ENCODE measurements around the gene RSRP1. TPM values are rescaled to one million over a fixed set of nuclear protein-coding genes. Genes with fewer than 3 reads are reported as not detected.
A peak's percentile ranks its signal among the peaks of the same experiment; 100 is the strongest.
"Not testable (repeated sequence)": the region's sequence is repeated elsewhere in the genome, so short reads cannot be mapped to it uniquely, and the experiment has no call there.

Gene RSRP1
- total and polyA plus RNA-seq, 2 donors (not counting 1 experiment from before 2014, with no cell fraction given), result 387 to 482 TPM

GRCh38 chr1:25294889-25295826 is 47.9 kb upstream of the RSRP1 start:
- POLR2A ChIA-PET; H3K27me3 ChIP-seq (replicated peaks in 1 of 4; ENCODE audit: control extremely low read depth in 1 of 4, control insufficient read depth in 3 of 4, insufficient read depth in 4 of 4, low read length in 3 of 4); H3K36me3 ChIP-seq (replicated peaks in 1 of 2; ENCODE audit: control extremely low read depth in 1 of 2, control insufficient read depth in 1 of 2, extremely low read depth in 1 of 2, insufficient read depth in 2 of 2, low read length in 1 of 2); H3K4me1 ChIP-seq (ENCODE audit: control insufficient read depth in 2 of 2, insufficient read depth in 2 of 2, low read length in 2 of 2); H2AFZ ChIP-seq (ENCODE audit: insufficient read depth, low read depth, low read length, poor library complexity, severe bottlenecking); DNase-seq; H3K4me2 ChIP-seq (replicated peaks; ENCODE audit: low read depth, low read length, poor library complexity, severe bottlenecking); H3K27ac ChIP-seq (ENCODE audit: low read length in 2 of 2); intact Hi-C loops (cut with micrococcal nuclease); H4K20me1 ChIP-seq (ENCODE audit: control insufficient read depth, insufficient read depth, low read length, poor library complexity, severe bottlenecking); H3K9me3 ChIP-seq (ENCODE audit: control extremely low read depth in 1 of 3, control insufficient read depth in 2 of 3, insufficient read depth in 1 of 3, low read length in 2 of 3); H3K27me3 Mint-ChIP-seq; H3K79me2 ChIP-seq (ENCODE audit: control insufficient read depth, insufficient read depth, low read length); CTCF ChIA-PET; H3K9ac ChIP-seq (ENCODE audit: low read length); H3K4me3 Mint-ChIP-seq; H3K9me3 Mint-ChIP-seq (ENCODE audit: insufficient read depth); H3K4me1 Mint-ChIP-seq; H3K4me3 ChIP-seq (ENCODE audit: control extremely low read depth in 1 of 5, extremely low read depth in 1 of 5, insufficient read depth in 1 of 5, low read depth in 2 of 5, low read length in 4 of 5); H3K27ac Mint-ChIP-seq: not testable (repeated sequence)
- ATAC-seq (ENCODE audit: low read depth), result peak; percentile 49
- 100% methylated on average over 2 of the region's 14 CpGs for WGBS (ENCODE audit: insufficient coverage)

DNA sequence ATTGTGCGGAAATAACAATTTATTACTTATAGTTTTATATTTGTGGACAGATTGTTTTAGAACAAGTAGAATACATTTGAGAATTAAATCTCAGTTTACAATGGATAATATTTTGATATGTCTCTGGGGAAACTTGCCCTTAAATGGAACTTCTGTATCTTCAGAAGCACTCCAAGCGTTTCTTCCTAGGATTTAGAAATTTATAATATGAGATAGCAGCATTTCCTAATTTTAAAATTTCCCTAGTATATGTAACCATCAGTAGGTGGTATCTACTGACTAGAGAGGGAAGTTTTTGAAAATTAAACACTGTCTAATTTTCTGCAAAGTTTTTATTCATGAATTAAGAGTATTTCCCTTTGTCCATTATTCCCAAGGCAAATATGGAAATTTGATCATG is 46.2 kb upstream of the RSRP1 start:
- H3K27me3 Mint-ChIP-seq; ATAC-seq (ENCODE audit: low read depth); H3K4me1 ChIP-seq (ENCODE audit: control insufficient read depth in 2 of 2, insufficient read depth in 2 of 2, low read length in 2 of 2); H3K4me3 Mint-ChIP-seq; POLR2A ChIA-PET; H3K9ac ChIP-seq (ENCODE audit: low read length); H3K27ac ChIP-seq (ENCODE audit: low read length in 2 of 2); H3K9me3 Mint-ChIP-seq (ENCODE audit: insufficient read depth); H3K4me1 Mint-ChIP-seq; intact Hi-C loops (cut with micrococcal nuclease); H3K27ac Mint-ChIP-seq; H4K20me1 ChIP-seq (ENCODE audit: control insufficient read depth, insufficient read depth, low read length, poor library complexity, severe bottlenecking); H2AFZ ChIP-seq (ENCODE audit: insufficient read depth, low read depth, low read length, poor library complexity, severe bottlenecking); CTCF ChIA-PET; DNase-seq; H3K4me3 ChIP-seq (ENCODE audit: control extremely low read depth in 1 of 5, extremely low read depth in 1 of 5, insufficient read depth in 1 of 5, low read depth in 2 of 5, low read length in 4 of 5); H3K36me3 ChIP-seq (replicated peaks in 1 of 2; ENCODE audit: control extremely low read depth in 1 of 2, control insufficient read depth in 1 of 2, extremely low read depth in 1 of 2, insufficient read depth in 2 of 2, low read length in 1 of 2); H3K79me2 ChIP-seq (ENCODE audit: control insufficient read depth, insufficient read depth, low read length); H3K27me3 ChIP-seq (replicated peaks in 1 of 4; ENCODE audit: control extremely low read depth in 1 of 4, control insufficient read depth in 3 of 4, insufficient read depth in 4 of 4, low read length in 3 of 4); H3K4me2 ChIP-seq (replicated peaks; ENCODE audit: low read depth, low read length, poor library complexity, severe bottlenecking); H3K9me3 ChIP-seq (ENCODE audit: control extremely low read depth in 1 of 3, control insufficient read depth in 2 of 3, insufficient read depth in 1 of 3, low read length in 2 of 3): not testable (repeated sequence)
- no CpG with 5 or more reads among the region's 2 CpGs for WGBS (ENCODE audit: insufficient coverage)
